BE2C (cell line): ENCODE measurements around the gene CPHXL2.

ENCODE experiments used
- DNase-seq: peaks from one replicate; pipeline ENCODE4 v3.0.0-alpha.2; 2020
- H3K27me3 ChIP-seq: fragments of 250-450 bp; sonication (Bioruptor Pico); 2 replicates; pipeline ENCODE4 v1.5.1; 2020; ENCODE audit warnings: mild to moderate bottlenecking
- H3K36me3 ChIP-seq: fragments of 250-450 bp; sonication (Bioruptor Pico); 2 replicates; pipeline ENCODE4 v1.5.1; 2020; ENCODE audit warnings: mild to moderate bottlenecking
- H3K4me1 ChIP-seq: fragments of 250-450 bp; sonication (Bioruptor Pico); 2 replicates; pipeline ENCODE4 v1.5.1; 2020
- H3K4me3 ChIP-seq: 2 replicates; pipeline ENCODE4 v1.5.1; 2011; ENCODE audit warnings: low read depth, low read length
- H3K9me3 ChIP-seq: fragments of 250-450 bp; sonication (Bioruptor Pico); 2 replicates; pipeline ENCODE4 v1.5.1; 2020
- CTCF ChIP-seq: IDR thresholded peaks from 2 replicates; pipeline ENCODE4 v1.5.1; 2012; ENCODE audit warnings: mild to moderate bottlenecking, low read depth, low read length

The CPHXL2 gene

GRCh38 chr16:75648265-75649076, 28.3 kb downstream of the CPHXL2 start:
- Histone ChIP-seq H3K4me3 (peak overlapping the region; percentile 98), H3K27me3 (no peaks in the 10 kb centered on the region), H3K4me1 (no peaks in the 10 kb centered on the region), H3K36me3 (peaks cover 25% of the 10 kb centered on the region), H3K9me3 (no peaks in the 10 kb centered on the region)
- DNase-seq = peak; percentile 83
- no peak for TF ChIP-seq CTCF

GRCh38 chr16:75647492-75648264, 29.1 kb downstream of the CPHXL2 start, which contains the start of the genes KARS1 and TERF2IP:
KARS1 (minus strand) TSS chr16:75647665; CDS start chr16:75647639, 26 bp downstream.
TERF2IP (plus strand) TSS chr16:75647773; CDS start chr16:75647883, 110 bp downstream.
- H3K9me3 ChIP-seq = no peaks in the 10 kb centered on the region
- DNase-seq = peak; percentile 95
- TF ChIP-seq CTCF = no peak
- no peaks in the 10 kb centered on the region for H3K27me3 ChIP-seq
- no peaks in the 10 kb centered on the region for H3K4me1 ChIP-seq
- peaks cover 27% of the 10 kb centered on the region for H3K36me3 ChIP-seq
- peak within 1 kb of the TSS; percentile 98 for H3K4me3 ChIP-seq

- Histone ChIP-seq H3K36me3 (peaks cover 32% of the 10 kb centered on the region), H3K9me3 (no peaks in the 10 kb centered on the region), H3K27me3 (no peaks in the 10 kb centered on the region), H3K4me1 (no peaks in the 10 kb centered on the region), H3K4me3 (peak overlapping the region; percentile 98)
- no peak for TF ChIP-seq CTCF
- DNase-seq = no peak
Observed at GRCh38 chr16:75647112-75647491, 29.7 kb downstream of the CPHXL2 start.

- peaks cover 52% of the 10 kb centered on the region for H3K36me3 ChIP-seq
- DNase-seq = no peak
- H3K4me3 ChIP-seq = no peak overlapping the region
- no peaks in the 10 kb centered on the region for H3K27me3 ChIP-seq
- H3K4me1 ChIP-seq = no peaks in the 10 kb centered on the region
- no peak for TF ChIP-seq CTCF
- H3K9me3 ChIP-seq = no peaks in the 10 kb centered on the region
Observed at GRCh38 chr16:75644240-75645012, 32.4 kb downstream of the CPHXL2 start.

- Histone ChIP-seq H3K4me1 (no peaks in the 10 kb centered on the region), H3K9me3 (no peaks in the 10 kb centered on the region), H3K36me3 (peaks cover 83% of the 10 kb centered on the region), H3K27me3 (no peaks in the 10 kb centered on the region), H3K4me3 (no peak overlapping the region)
- no peak for TF ChIP-seq CTCF
- DNase-seq = no peak
Observed at GRCh38 chr16:75640598-75640997, 36.2 kb downstream of the CPHXL2 start.
